Mucosa of descending colon (tissue), 3 donors: ENCODE measurements around the gene CYP4A22. TPM values are rescaled to one million over a fixed set of nuclear protein-coding genes. Genes with fewer than 3 reads are reported as not detected.

ENCODE experiments used
- ATAC-seq: fragments of 200-7000 bp; cut with Tn5 transposase; one replicate; pipeline ENCODE4 v1.9.1; 2020; ENCODE audit warnings: mild to moderate bottlenecking, moderate library complexity
- DNase-seq, 3 donors: peaks; one replicate each; pipeline ENCODE4 v3.0.0-alpha.2; 2020
- H3K36me3 ChIP-seq: fragments of 200-600 bp; one replicate; pipeline ENCODE4 v1.8.0; 2021; ENCODE audit warnings: low read depth, mild to moderate bottlenecking
- H3K4me1 ChIP-seq: fragments of 200-600 bp; one replicate; pipeline ENCODE4 v1.8.0; 2021; ENCODE audit warnings: low read depth, mild to moderate bottlenecking
- H3K4me3 ChIP-seq: fragments of 200-600 bp; one replicate; pipeline ENCODE4 v1.8.0; 2021; ENCODE audit warnings: mild to moderate bottlenecking
- H3K9me3 ChIP-seq: fragments of 200-600 bp; one replicate; pipeline ENCODE4 v1.8.0; 2021; ENCODE audit warnings: mild to moderate bottlenecking
- CTCF ChIP-seq: fragments of 200-600 bp; IDR thresholded peaks from one replicate; pipeline ENCODE4 v1.8.0; 2022; ENCODE audit warnings: antibody characterized with exemption, mild to moderate bottlenecking
- intact Hi-C, 2 donors: fragments of 100-400 bp; cut with DNase I in 1 of 2; cut with micrococcal nuclease in 1 of 2; formaldehyde crosslinking; loops; one replicate each; pipeline versions ENCODE4 v1.11.0 to v1.11.1; 2022; cut with DNase I, micrococcal nuclease
- total RNA-seq, 3 donors: library from RNA; stranded (reverse); fragmentation: NEBNext Ultra II Directional in 2 of 3; extraction: Animal tissue kit (Norgen Biotek cat#: 25700) in 2 of 3; gene quantifications; one replicate each; pipeline versions ENCODE4 v1.2.1 to v1.2.4, GENCODE V29; 2021 to 2023
- donor health status: DM: no; HTN: no; CAD: no; lungs with moderate emphysema.
- donor health status: DM: no; HTN: no; CAD: no.
- donor health status: DM: no; HTN: yes; CAD: no.

CYP4A22 gene
- total RNA-seq, 3 donors from 2014 or later = not detected

- Histone ChIP-seq H3K4me1 (peaks cover 11% of the 10 kb centered on the region), H3K4me3 (no peak overlapping the region), H3K9me3 (no peaks in the 10 kb centered on the region), H3K36me3 (no peaks in the 10 kb centered on the region)
- ATAC-seq = no peak
- intact Hi-C loops = no loop called here
- no peak for TF ChIP-seq CTCF
- DNase-seq = no peak
Measured at GRCh38 chr1:47184090-47184821, 47.0 kb downstream of the CYP4A22 start.

GRCh38 chr1:47184822-47185677, 47.8 kb downstream of the CYP4A22 start:
- intact Hi-C loops = no loop called here
- H3K9me3 ChIP-seq = no peaks in the 10 kb centered on the region
- ATAC-seq = no peak
- no peaks in the 10 kb centered on the region for H3K36me3 ChIP-seq
- no peak overlapping the region for H3K4me3 ChIP-seq
- DNase-seq = no peak
- no peak for TF ChIP-seq CTCF
- peaks cover 6% of the 10 kb centered on the region for H3K4me1 ChIP-seq

- no peaks in the 10 kb centered on the region for H3K36me3 ChIP-seq
- no peak for TF ChIP-seq CTCF
- H3K4me1 ChIP-seq = peaks cover 9% of the 10 kb centered on the region
- intact Hi-C loops = no loop called here
- no peaks in the 10 kb centered on the region for H3K9me3 ChIP-seq
- DNase-seq (no peak), ATAC-seq (no peak)
- H3K4me3 ChIP-seq = no peak overlapping the region
Measured at GRCh38 chr1:47186267-47187185, 49.3 kb downstream of the CYP4A22 start.

- Histone ChIP-seq H3K4me1 (peaks cover 16% of the 10 kb centered on the region), H3K4me3 (no peak overlapping the region), H3K9me3 (no peaks in the 10 kb centered on the region), H3K36me3 (no peaks in the 10 kb centered on the region)
- no peak for TF ChIP-seq CTCF
- ATAC-seq (no peak), DNase-seq (no peak)
- intact Hi-C loops = no loop called here
Measured at GRCh38 chr1:47187231-47187925, 50.1 kb downstream of the CYP4A22 start.

GRCh38 chr1:47187926-47188250, 50.6 kb downstream of the CYP4A22 start:
- peaks cover 21% of the 10 kb centered on the region for H3K4me1 ChIP-seq
- DNase-seq = no peak
- H3K4me3 ChIP-seq = no peak overlapping the region
- TF ChIP-seq CTCF = no peak
- intact Hi-C loops = no loop called here
- H3K9me3 ChIP-seq = no peaks in the 10 kb centered on the region
- no peak for ATAC-seq
- no peaks in the 10 kb centered on the region for H3K36me3 ChIP-seq
